ENCODE results near the gene SPTBN4. TPM values are rescaled to one million over a fixed set of nuclear protein-coding genes. Genes with fewer than 3 reads are reported as not detected.
"Not testable (repeated sequence)": the region's sequence is repeated elsewhere in the genome, so short reads cannot be mapped to it uniquely, and the experiment has no call there.

SPTBN4 gene
- total and polyA plus RNA-seq, 5 donors = 3.2 to 6.4 (median 5.4) TPM

DNA sequence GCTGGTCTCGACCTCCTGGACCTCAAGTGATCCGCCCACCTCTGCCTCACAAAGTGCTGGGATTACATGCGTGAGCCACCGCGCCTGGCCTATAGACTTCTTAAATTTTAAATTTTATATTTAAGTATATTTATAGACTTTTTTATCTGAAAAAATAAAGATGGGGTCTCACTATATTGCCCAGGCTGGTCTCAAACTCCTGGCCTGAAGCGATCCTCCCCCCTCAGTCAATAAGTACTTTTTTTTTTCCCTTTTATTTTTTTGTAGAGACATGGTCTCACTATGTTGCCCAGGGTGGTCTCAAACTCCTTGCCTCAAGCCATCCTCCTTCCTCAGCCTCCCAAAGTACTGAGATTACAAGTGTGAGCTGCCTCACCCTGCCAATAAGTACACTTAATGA, 42.9 kb upstream of the SPTBN4 start:
- Histone ChIP-seq H3K9me3 (ENCODE audit: control insufficient read depth, low read length) (no peaks in the 10 kb centered on the region), H3K27ac (ENCODE audit: low read length) (no peak overlapping the region), H3K27me3 (ENCODE audit: control insufficient read depth, insufficient read depth) (no peaks in the 10 kb centered on the region), H3K4me3 (ENCODE audit: low read length) (no peak overlapping the region), H3K4me1 (ENCODE audit: control insufficient read depth, insufficient read depth, low read length) (no peaks in the 10 kb centered on the region)
- 94% methylated on average over 6 of the region's 6 CpGs for WGBS
- ATAC-seq = no peak
- intact Hi-C loops (cut with DNase I) = no loop called here
- peak in 2 of 3 donors; percentile 29 to 32 for DNase-seq

DNA sequence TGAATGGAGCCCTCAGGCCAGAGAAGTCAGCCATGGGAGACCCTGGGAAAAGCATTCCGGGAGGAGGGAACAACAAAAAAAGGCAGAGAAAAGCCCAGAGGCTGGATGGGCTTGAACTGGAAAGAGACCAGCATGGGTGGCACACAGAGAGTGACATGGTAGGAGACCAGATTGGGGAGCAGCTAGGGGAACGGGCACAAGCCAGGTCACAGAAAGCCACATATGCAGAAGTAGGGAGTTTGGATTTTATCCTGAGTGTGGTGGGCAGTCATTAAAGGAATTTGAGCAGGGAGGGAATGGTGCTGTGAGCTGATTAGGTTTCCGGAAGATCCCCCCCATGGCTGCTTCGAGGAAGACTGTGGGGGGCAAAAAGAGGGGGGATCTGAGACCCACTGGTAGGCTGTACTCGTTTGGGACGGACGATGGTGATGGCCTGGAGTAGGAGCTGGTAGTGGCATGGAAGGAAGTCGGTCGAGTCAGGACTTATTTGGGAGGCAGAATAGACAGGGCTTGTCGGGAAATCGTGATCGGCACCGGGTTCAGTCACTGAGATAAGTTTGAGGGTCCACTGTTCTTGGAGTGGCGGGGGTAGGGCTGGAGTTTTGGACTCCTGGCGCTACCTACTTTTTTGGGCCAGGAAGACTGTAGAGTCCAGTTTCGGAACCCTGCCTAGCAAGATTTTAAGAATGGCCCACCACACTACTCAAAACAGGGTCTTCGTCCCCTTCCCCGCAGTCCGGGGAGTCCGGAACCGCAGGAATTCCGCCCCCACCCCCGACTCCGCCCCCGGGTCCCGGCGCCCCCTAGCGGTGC, 42.0 kb upstream of the SPTBN4 start:
- ATAC-seq = no peak
- Histone ChIP-seq H3K4me1 (ENCODE audit: control insufficient read depth, insufficient read depth, low read length) (no peaks in the 10 kb centered on the region), H3K27ac (ENCODE audit: low read length) (peak overlapping the region; percentile 99), H3K27me3 (ENCODE audit: control insufficient read depth, insufficient read depth) (no peaks in the 10 kb centered on the region), H3K9me3 (ENCODE audit: control insufficient read depth, low read length) (no peaks in the 10 kb centered on the region), H3K4me3 (ENCODE audit: low read length) (peak overlapping the region; percentile 97)
- peak in 2 of 3 donors; percentile 18 to 56 for DNase-seq
- intact Hi-C loops (cut with DNase I) = no loop called here
- WGBS = under 1% methylated on average over 28 of the region's 28 CpGs

DNA sequence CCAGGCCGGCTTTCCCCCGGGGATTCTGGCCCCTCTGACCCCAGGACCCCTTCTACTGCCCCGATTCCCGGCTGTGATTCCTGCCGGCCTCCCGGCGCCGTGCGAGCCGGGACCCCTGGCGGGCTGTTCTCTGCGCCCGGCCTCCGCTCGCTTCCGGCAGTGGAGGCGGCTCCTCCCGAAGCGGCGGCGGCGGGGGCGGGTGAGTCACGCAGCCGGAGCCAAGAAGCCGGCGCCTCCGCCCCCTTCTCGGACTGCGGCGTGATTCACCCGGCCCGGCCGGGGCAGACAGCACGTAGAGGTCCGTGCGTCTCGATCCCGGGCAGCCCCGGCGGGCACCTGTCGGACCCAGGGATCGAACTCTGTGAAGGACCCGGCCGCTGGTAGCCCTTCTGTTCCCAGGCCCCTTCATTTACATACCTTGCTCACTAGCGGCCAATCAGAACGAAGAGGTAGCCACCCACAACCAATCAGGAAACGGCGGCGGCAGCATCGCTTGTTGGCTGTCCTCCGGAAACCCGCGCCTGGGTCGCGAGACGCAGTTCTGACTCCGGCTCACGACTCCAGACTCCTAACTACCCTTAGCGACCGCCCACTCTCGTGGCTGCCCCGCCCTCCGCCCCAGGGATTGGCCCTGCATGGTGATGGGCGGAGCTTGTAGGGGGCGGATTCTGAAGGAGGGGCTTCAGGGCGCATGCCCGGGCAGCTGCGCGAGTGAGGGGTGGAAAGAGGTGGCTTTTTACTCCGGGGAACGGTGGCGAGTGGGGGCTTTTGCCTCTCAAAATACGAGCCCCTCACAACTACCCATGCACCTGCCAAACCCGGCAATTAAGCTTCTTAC, 41.1 kb upstream of the SPTBN4 start, which contains the start of gene SERTAD1:
Gene SERTAD1 (minus strand): TSS at position 543 of the 838 bp plus-strand sequence. CDS start 2,446 bp downstream, outside the sequence.
- peak within 1 kb of the TSS; percentile 99 for H3K27ac ChIP-seq (ENCODE audit: low read length)
- H3K9me3 ChIP-seq (ENCODE audit: control insufficient read depth, low read length) = no peaks in the 10 kb centered on the region
- intact Hi-C loops (cut with DNase I) = no loop called here
- ATAC-seq = peak; percentile 94 to 95
- no peaks in the 10 kb centered on the region for H3K27me3 ChIP-seq (ENCODE audit: control insufficient read depth, insufficient read depth)
- no peaks in the 10 kb centered on the region for H3K4me1 ChIP-seq (ENCODE audit: control insufficient read depth, insufficient read depth, low read length)
- peak; percentile 99 to 100 (median 100) for DNase-seq
- H3K4me3 ChIP-seq (ENCODE audit: low read length) = peak within 1 kb of the TSS; percentile 97
- under 1% methylated on average over 75 of the region's 75 CpGs for WGBS

DNA sequence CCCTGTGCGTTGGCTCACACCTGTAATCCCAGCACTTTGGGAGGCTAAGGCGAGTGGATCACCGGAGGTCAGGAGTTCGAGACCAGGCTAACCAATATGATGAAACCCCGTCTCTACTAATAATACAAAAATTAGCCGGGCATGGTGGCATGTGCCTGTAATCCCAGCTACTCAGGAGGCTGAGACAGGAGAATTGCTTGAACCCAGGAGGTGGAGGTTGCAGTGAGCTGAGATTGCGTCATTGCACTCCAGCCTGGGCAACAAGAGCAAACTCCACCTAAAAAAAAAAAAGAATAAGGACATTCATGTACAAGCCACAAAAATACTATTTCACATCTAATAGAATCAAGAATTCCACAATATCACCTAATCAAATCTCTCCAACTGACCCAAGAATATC, 38.6 kb upstream of the SPTBN4 start:
- H3K27me3 ChIP-seq (ENCODE audit: control insufficient read depth, insufficient read depth); H3K4me3 ChIP-seq (ENCODE audit: low read length); ATAC-seq; H3K9me3 ChIP-seq (ENCODE audit: control insufficient read depth, low read length); H3K4me1 ChIP-seq (ENCODE audit: control insufficient read depth, insufficient read depth, low read length); intact Hi-C loops (cut with DNase I); H3K27ac ChIP-seq (ENCODE audit: low read length): not testable (repeated sequence)
- peak in 1 of 3 donors; percentile 2 for DNase-seq
- 95% methylated on average over 7 of the region's 7 CpGs for WGBS

DNA sequence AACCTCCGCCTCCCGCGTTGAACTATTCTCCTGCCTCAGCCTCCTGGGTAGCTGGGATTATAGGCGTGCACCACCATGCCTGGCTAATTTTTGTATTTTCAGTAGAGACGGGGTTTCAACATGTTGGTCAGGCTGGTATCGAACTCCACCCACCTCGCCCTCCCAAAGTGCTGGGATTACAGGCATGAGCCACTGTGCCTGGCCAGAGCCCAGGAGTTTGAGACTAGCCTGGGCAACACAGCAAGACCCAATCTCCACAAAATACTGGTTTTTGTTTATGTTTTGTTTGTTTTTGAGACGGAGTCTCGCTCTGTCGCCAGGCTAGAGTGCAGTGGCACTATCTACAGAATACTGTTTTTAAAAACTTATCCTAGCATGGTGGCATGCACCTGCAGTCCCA, 36.6 kb upstream of the SPTBN4 start:
- H3K27ac ChIP-seq (ENCODE audit: low read length); H3K27me3 ChIP-seq (ENCODE audit: control insufficient read depth, insufficient read depth); H3K4me3 ChIP-seq (ENCODE audit: low read length); intact Hi-C loops (cut with DNase I); ATAC-seq; H3K9me3 ChIP-seq (ENCODE audit: control insufficient read depth, low read length); H3K4me1 ChIP-seq (ENCODE audit: control insufficient read depth, insufficient read depth, low read length): not testable (repeated sequence)
- peak in 1 of 3 donors; percentile 8 for DNase-seq
- 97% methylated on average over 10 of the region's 10 CpGs for WGBS

DNA sequence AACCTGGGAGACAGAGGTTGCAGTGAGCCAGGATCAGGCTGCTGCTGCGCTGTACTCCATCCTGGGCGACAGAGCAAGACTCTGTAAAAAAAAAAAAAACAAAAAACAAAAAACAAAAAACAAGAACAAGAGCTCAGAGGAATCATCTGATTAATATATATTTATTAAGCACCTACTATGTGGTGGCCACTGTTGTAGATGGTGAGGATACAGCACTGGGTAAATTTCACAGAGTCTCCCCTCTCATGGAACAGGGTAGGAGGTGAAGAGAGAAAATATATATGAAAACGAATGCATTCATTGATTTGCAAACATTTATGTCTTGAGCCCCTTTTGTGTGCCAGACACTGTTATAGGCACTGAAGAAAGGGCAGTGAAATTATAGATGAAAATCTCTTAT, 35.1 kb upstream of the SPTBN4 start:
- intact Hi-C loops (cut with DNase I) = no loop called here
- Histone ChIP-seq H3K4me1 (ENCODE audit: control insufficient read depth, insufficient read depth, low read length) (no peaks in the 10 kb centered on the region), H3K27ac (ENCODE audit: low read length) (no peak overlapping the region), H3K9me3 (ENCODE audit: control insufficient read depth, low read length) (no peaks in the 10 kb centered on the region), H3K27me3 (ENCODE audit: control insufficient read depth, insufficient read depth) (no peaks in the 10 kb centered on the region), H3K4me3 (ENCODE audit: low read length) (no peak overlapping the region)
- no peak for DNase-seq
- no peak for ATAC-seq
- WGBS = 96% methylated on average over 3 of the region's 3 CpGs

DNA sequence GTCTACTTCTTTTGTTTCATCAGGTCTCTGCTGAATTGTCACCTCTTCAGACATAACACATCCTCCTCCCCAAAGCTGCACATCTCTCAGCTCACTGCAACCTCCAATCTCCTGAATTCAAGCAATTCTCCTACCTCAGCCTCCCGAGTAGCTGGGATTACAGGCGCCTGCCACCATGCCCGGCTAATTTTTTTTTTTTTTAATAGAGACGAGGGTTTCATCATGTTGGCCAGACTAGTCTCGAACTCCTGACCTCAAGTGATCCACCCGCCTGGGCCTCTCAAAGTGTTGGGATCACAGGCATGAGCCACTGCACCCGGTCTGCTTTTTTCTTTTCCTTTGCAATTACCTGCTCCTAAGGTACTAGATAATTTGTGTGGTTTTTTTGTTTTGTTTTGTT, 34.0 kb upstream of the SPTBN4 start:
- peak overlapping the region; percentile 88 for H3K4me3 ChIP-seq (ENCODE audit: low read length)
- ATAC-seq; H3K9me3 ChIP-seq (ENCODE audit: control insufficient read depth, low read length); H3K4me1 ChIP-seq (ENCODE audit: control insufficient read depth, insufficient read depth, low read length); DNase-seq; intact Hi-C loops (cut with DNase I); H3K27me3 ChIP-seq (ENCODE audit: control insufficient read depth, insufficient read depth): not testable (repeated sequence)
- H3K27ac ChIP-seq (ENCODE audit: low read length) = peak overlapping the region; percentile 100
- WGBS = 37% methylated on average over 7 of the region's 7 CpGs

DNA sequence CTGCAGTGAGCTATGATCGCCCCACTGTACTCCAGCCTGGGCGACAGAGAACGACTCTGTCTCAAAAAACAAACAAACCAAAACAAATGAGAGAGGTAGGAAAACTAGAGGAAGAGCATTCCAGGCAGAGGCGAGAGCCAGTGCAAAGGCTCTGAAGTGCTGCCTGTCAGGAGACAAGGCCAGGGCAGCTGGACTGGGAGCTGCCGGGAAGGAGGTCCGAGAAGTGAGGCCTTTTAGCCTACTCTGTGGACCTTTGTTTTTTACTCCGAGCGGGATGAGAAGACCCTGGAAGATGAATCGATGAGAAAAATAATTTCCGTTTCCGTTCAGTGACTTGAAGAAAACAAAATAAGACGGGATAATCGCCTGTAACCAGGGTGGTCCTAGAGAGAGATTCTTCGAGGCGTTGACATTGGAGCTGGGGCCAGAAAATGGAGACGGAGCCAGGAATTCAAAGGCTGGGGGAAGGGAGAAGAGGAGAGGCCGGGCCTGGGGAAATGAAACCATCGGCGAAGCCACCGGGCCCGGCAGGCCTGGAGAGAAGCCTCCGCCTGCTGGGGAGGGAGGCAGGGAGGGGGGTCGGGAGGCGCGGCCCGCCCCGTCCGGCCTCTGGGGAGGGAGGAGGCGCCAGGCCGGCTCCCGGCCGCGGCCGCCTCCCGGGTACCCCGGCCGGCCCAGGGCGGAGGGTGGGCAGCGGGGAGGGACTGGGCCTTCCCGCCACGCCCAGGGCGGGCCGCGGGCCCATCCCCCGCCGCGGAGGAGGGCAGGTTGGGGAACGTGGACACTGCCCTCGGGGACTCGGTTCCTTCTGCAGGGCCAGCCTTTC, 33.2 kb upstream of the SPTBN4 start:
- DNase-seq (peak; percentile 93 to 98 (median 95)), ATAC-seq (peak; percentile 98 to 99)
- Histone ChIP-seq H3K27ac (ENCODE audit: low read length) (peak overlapping the region; percentile 100), H3K9me3 (ENCODE audit: control insufficient read depth, low read length) (no peaks in the 10 kb centered on the region), H3K27me3 (ENCODE audit: control insufficient read depth, insufficient read depth) (no peaks in the 10 kb centered on the region), H3K4me3 (ENCODE audit: low read length) (peak overlapping the region; percentile 88), H3K4me1 (ENCODE audit: control insufficient read depth, insufficient read depth, low read length) (no peaks in the 10 kb centered on the region)
- intact Hi-C loops (cut with DNase I) = no loop called here
- WGBS = 1% methylated on average over 50 of the region's 50 CpGs

DNA sequence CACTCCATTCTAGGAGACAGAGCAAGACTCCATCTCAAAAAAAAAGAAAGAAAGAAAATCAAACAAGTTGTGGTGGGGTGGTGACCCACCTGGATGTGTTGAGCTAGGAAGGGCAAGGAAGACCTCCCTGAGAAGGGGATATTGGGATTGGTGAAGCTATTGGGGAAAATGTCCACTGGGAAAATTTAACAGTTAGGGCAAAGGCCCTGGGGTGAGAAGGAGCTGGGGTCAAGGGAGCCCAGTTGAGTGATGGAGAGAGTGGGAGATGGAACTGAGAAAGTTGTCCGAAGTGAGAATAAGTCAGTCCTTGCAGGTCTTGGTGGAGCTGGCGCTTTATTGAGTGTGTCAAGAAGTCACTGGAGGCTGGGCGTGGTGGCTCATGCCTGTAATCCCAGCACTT, 28.5 kb upstream of the SPTBN4 start:
- no peak overlapping the region for H3K27ac ChIP-seq (ENCODE audit: low read length)
- WGBS = 94% methylated on average over 3 of the region's 3 CpGs
- DNase-seq (no peak), ATAC-seq (no peak)
- no peaks in the 10 kb centered on the region for H3K9me3 ChIP-seq (ENCODE audit: control insufficient read depth, low read length)
- H3K4me3 ChIP-seq (ENCODE audit: low read length) = no peak overlapping the region
- intact Hi-C loops (cut with DNase I) = no loop called here
- no peaks in the 10 kb centered on the region for H3K27me3 ChIP-seq (ENCODE audit: control insufficient read depth, insufficient read depth)
- peaks cover 3% of the 10 kb centered on the region for H3K4me1 ChIP-seq (ENCODE audit: control insufficient read depth, insufficient read depth, low read length)

DNA sequence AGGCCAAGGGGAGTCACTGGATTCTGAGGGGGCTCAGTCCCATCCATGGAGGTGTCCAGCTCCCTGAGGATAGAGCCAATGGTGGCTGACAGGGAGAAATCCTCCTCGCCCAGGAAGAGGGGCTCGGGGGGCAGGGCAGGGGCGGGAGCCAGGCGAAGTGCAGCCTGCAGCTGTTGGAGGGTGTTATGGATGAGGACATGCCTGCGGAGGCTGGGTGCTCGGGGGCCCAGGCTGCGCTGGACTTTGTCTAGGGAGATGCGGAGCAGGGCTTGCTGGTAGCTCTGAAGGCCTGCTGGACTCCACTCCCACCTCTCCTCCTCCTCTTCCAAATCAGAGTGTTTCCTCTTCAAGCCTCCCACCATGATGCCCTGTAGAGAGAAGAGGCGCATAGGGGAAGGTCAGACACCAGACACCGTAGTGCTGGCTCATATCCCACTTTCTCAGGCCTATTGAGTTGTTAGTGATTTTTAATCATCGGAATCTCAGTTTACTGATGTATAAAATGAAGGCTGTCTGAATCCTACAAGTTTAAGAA, 25.0 kb upstream of the SPTBN4 start:
- DNase-seq (peak in 2 of 3 donors; percentile 39 to 60), ATAC-seq (no peak)
- WGBS = 69% methylated on average over 11 of the region's 11 CpGs
- Histone ChIP-seq H3K9me3 (ENCODE audit: control insufficient read depth, low read length) (no peaks in the 10 kb centered on the region), H3K4me3 (ENCODE audit: low read length) (peak overlapping the region; percentile 45), H3K27ac (ENCODE audit: low read length) (no peak overlapping the region), H3K4me1 (ENCODE audit: control insufficient read depth, insufficient read depth, low read length) (peaks cover 3% of the 10 kb centered on the region), H3K27me3 (ENCODE audit: control insufficient read depth, insufficient read depth) (no peaks in the 10 kb centered on the region)
- intact Hi-C loops (cut with DNase I) = loop anchor here in 1 of 4 donors (10.0 kb wide), 1 partner anchor 97 kb away; the partner anchor contains the start of genes C19orf47 and PLD3

All from right cardiac atrium (tissue), 5 donors.